Measurements from ENCODE around the gene WDR54.

DNA sequence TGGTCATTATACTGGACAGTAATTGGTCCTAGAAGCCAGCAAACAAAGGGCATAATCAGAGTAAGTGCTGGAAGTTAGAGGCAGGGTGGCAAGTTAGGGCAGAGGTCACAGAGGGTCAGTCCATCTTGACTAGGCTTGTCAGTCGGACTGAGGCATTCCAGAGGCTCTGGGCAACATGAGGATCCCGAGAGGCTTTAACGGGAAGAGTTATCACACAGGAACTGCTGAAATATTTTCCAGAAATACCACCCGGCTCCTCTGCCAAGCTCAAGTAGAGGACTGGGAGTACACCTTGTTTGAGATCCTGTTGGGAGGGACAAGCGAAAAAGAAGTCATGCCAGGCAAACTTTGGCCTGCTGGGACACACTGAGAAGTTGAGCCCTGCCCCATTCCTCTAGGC lies 13.8 kb upstream of the WDR54 start:
- TF ChIP-seq, protein P1, sequence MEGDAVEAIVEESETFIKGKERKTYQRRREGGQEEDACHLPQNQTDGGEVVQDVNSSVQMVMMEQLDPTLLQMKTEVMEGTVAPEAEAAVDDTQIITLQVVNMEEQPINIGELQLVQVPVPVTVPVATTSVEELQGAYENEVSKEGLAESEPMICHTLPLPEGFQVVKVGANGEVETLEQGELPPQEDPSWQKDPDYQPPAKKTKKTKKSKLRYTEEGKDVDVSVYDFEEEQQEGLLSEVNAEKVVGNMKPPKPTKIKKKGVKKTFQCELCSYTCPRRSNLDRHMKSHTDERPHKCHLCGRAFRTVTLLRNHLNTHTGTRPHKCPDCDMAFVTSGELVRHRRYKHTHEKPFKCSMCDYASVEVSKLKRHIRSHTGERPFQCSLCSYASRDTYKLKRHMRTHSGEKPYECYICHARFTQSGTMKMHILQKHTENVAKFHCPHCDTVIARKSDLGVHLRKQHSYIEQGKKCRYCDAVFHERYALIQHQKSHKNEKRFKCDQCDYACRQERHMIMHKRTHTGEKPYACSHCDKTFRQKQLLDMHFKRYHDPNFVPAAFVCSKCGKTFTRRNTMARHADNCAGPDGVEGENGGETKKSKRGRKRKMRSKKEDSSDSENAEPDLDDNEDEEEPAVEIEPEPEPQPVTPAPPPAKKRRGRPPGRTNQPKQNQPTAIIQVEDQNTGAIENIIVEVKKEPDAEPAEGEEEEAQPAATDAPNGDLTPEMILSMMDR (IDR thresholded peaks at IDR 0.05; ENCODE audit: low read length) = no peak
- no peak for TF ChIP-seq EZH2 (IDR thresholded peaks at IDR 0.05; ENCODE audit: borderline replicate concordance, low read length)

Measured in OCI-LY1 (cell line).